ENCODE measurements around the gene ACTL7B. TPM values are rescaled to one million over a fixed set of nuclear protein-coding genes. Genes with fewer than 3 reads are reported as not detected.
"Not testable (repeated sequence)": the region's sequence is repeated elsewhere in the genome, so short reads cannot be mapped to it uniquely, and the experiment has no call there.

ACTL7B gene
- total RNA-seq, 2 donors from 2014 or later: 0.12 to 0.31 TPM

GRCh38 chr9:108861997-108862396 is 6.2 kb upstream of the ACTL7B start, which contains the start of gene ACTL7A:
Gene ACTL7A, plus strand, starts transcription at chr9:108862266. Its CDS starts 57 bp downstream, at chr9:108862323.
- no peak for DNase-seq
- no peak within 1 kb of the TSS for H3K27ac Mint-ChIP-seq
- H3K36me3 Mint-ChIP-seq (ENCODE audit: low read depth): no peaks in the 10 kb centered on the region
- ATAC-seq: no peak
- H3K4me3 Mint-ChIP-seq: no peak within 1 kb of the TSS
- H3K9me3 ChIP-seq (ENCODE audit: control insufficient read depth, low read length, poor library complexity, severe bottlenecking): no peaks in the 10 kb centered on the region
- no peaks in the 10 kb centered on the region for H3K27me3 Mint-ChIP-seq
- peaks cover 2% of the 10 kb centered on the region for H3K4me1 Mint-ChIP-seq

GRCh38 chr9:108861464-108861863 is 5.7 kb upstream of the ACTL7B start:
- Mint-ChIP-seq H3K4me1 (peaks cover 2% of the 10 kb centered on the region), H3K4me3 (no peak overlapping the region), H3K27me3 (no peaks in the 10 kb centered on the region), H3K36me3 (ENCODE audit: low read depth) (no peaks in the 10 kb centered on the region), H3K27ac (no peak overlapping the region)
- no peak for DNase-seq
- ATAC-seq: no peak
- no peaks in the 10 kb centered on the region for H3K9me3 ChIP-seq (ENCODE audit: control insufficient read depth, low read length, poor library complexity, severe bottlenecking)

GRCh38 chr9:108860764-108861163 is 5.0 kb upstream of the ACTL7B start:
- ATAC-seq (no peak), DNase-seq (no peak)
- H3K27me3 Mint-ChIP-seq: no peaks in the 10 kb centered on the region
- no peaks in the 10 kb centered on the region for H3K36me3 Mint-ChIP-seq (ENCODE audit: low read depth)
- no peak overlapping the region for H3K4me3 Mint-ChIP-seq
- H3K27ac Mint-ChIP-seq: no peak overlapping the region
- H3K4me1 Mint-ChIP-seq: peaks cover 2% of the 10 kb centered on the region
- no peaks in the 10 kb centered on the region for H3K9me3 ChIP-seq (ENCODE audit: control insufficient read depth, low read length, poor library complexity, severe bottlenecking)

- no peaks in the 10 kb centered on the region for H3K9me3 ChIP-seq (ENCODE audit: control insufficient read depth, low read length, poor library complexity, severe bottlenecking)
- ATAC-seq (no peak), DNase-seq (no peak)
- Mint-ChIP-seq H3K27me3 (no peaks in the 10 kb centered on the region), H3K4me1 (no peaks in the 10 kb centered on the region), H3K27ac (no peak overlapping the region), H3K4me3 (no peak overlapping the region), H3K36me3 (ENCODE audit: low read depth) (no peaks in the 10 kb centered on the region)
Observed at GRCh38 chr9:108860354-108860753, 4.6 kb upstream of the ACTL7B start.

- H3K36me3 Mint-ChIP-seq (ENCODE audit: low read depth): no peaks in the 10 kb centered on the region
- no peak for ATAC-seq
Observed at GRCh38 chr9:108859459-108860114, 3.8 kb upstream of the ACTL7B start.

GRCh38 chr9:108857572-108857971 is 1.8 kb upstream of the ACTL7B start:
- no peak overlapping the region for H3K27ac Mint-ChIP-seq
- H3K27me3 Mint-ChIP-seq: peaks cover 11% of the 10 kb centered on the region
- no peaks in the 10 kb centered on the region for H3K36me3 Mint-ChIP-seq (ENCODE audit: low read depth)
- H3K9me3 ChIP-seq (ENCODE audit: control insufficient read depth, low read length, poor library complexity, severe bottlenecking): no peaks in the 10 kb centered on the region
- no peak overlapping the region for H3K4me3 Mint-ChIP-seq
- H3K4me1 Mint-ChIP-seq: no peaks in the 10 kb centered on the region
- ATAC-seq (no peak), DNase-seq (no peak)

More at GRCh38 chr9:108859459-108860114, 3.8 kb upstream of the ACTL7B start:
- no peak for DNase-seq
- H3K4me3 Mint-ChIP-seq: no peak overlapping the region
- no peaks in the 10 kb centered on the region for H3K9me3 ChIP-seq (ENCODE audit: control insufficient read depth, low read length, poor library complexity, severe bottlenecking)
- no peak overlapping the region for H3K27ac Mint-ChIP-seq
- H3K4me1 Mint-ChIP-seq: no peaks in the 10 kb centered on the region
- no peaks in the 10 kb centered on the region for H3K27me3 Mint-ChIP-seq

- DNase-seq (no peak), ATAC-seq (no peak)
- Mint-ChIP-seq H3K36me3 (ENCODE audit: low read depth) (no peaks in the 10 kb centered on the region), H3K27ac (no peak overlapping the region), H3K4me3 (no peak overlapping the region), H3K27me3 (peaks cover 24% of the 10 kb centered on the region), H3K4me1 (no peaks in the 10 kb centered on the region)
- H3K9me3 ChIP-seq (ENCODE audit: control insufficient read depth, low read length, poor library complexity, severe bottlenecking): no peaks in the 10 kb centered on the region
Observed at GRCh38 chr9:108855529-108855886, 278 bp downstream of the ACTL7B start.

- Mint-ChIP-seq H3K4me1 (no peaks in the 10 kb centered on the region), H3K36me3 (ENCODE audit: low read depth) (no peaks in the 10 kb centered on the region), H3K27me3 (peaks cover 24% of the 10 kb centered on the region), H3K4me3 (no peak overlapping the region), H3K27ac (no peak overlapping the region)
- no peak for ATAC-seq
- no peak for DNase-seq
- no peaks in the 10 kb centered on the region for H3K9me3 ChIP-seq (ENCODE audit: control insufficient read depth, low read length, poor library complexity, severe bottlenecking)
Observed at GRCh38 chr9:108854641-108855528, 901 bp downstream of the ACTL7B start.

GRCh38 chr9:108854094-108854493 is 1.7 kb downstream of the ACTL7B start:
- no peak overlapping the region for H3K4me3 Mint-ChIP-seq
- H3K4me1 Mint-ChIP-seq: no peaks in the 10 kb centered on the region
- H3K36me3 Mint-ChIP-seq (ENCODE audit: low read depth): no peaks in the 10 kb centered on the region
- no peak for ATAC-seq
- DNase-seq: no peak
- peaks cover 24% of the 10 kb centered on the region for H3K27me3 Mint-ChIP-seq
- H3K27ac Mint-ChIP-seq: no peak overlapping the region
- no peaks in the 10 kb centered on the region for H3K9me3 ChIP-seq (ENCODE audit: control insufficient read depth, low read length, poor library complexity, severe bottlenecking)

GRCh38 chr9:108852079-108852478 is 3.7 kb downstream of the ACTL7B start:
- no peak overlapping the region for H3K27ac Mint-ChIP-seq
- ATAC-seq: no peak

GRCh38 chr9:108851138-108851537 is 4.6 kb downstream of the ACTL7B start:
- Mint-ChIP-seq H3K4me3 (no peak overlapping the region), H3K36me3 (ENCODE audit: low read depth) (no peaks in the 10 kb centered on the region), H3K4me1 (no peaks in the 10 kb centered on the region), H3K27ac (no peak overlapping the region), H3K27me3 (peaks cover 35% of the 10 kb centered on the region)
- no peaks in the 10 kb centered on the region for H3K9me3 ChIP-seq (ENCODE audit: control insufficient read depth, low read length, poor library complexity, severe bottlenecking)
- ATAC-seq (no peak), DNase-seq (no peak)

More at GRCh38 chr9:108852079-108852478, 3.7 kb downstream of the ACTL7B start:
- Mint-ChIP-seq H3K4me1 (no peaks in the 10 kb centered on the region), H3K36me3 (ENCODE audit: low read depth) (no peaks in the 10 kb centered on the region), H3K4me3 (no peak overlapping the region), H3K27me3 (peaks cover 35% of the 10 kb centered on the region)
- H3K9me3 ChIP-seq (ENCODE audit: control insufficient read depth, low read length, poor library complexity, severe bottlenecking): no peaks in the 10 kb centered on the region
- DNase-seq: no peak

GRCh38 chr9:108850293-108850897 is 5.4 kb downstream of the ACTL7B start:
- no peak overlapping the region for H3K4me3 Mint-ChIP-seq
- no peak overlapping the region for H3K27ac Mint-ChIP-seq
- H3K36me3 Mint-ChIP-seq (ENCODE audit: low read depth): no peaks in the 10 kb centered on the region
- H3K4me1 Mint-ChIP-seq: no peaks in the 10 kb centered on the region
- H3K27me3 Mint-ChIP-seq: peaks cover 35% of the 10 kb centered on the region
- DNase-seq (no peak), ATAC-seq (no peak)
- H3K9me3 ChIP-seq (ENCODE audit: control insufficient read depth, low read length, poor library complexity, severe bottlenecking): no peaks in the 10 kb centered on the region

- peaks cover 28% of the 10 kb centered on the region for H3K27me3 Mint-ChIP-seq
- H3K27ac Mint-ChIP-seq; H3K9me3 ChIP-seq (ENCODE audit: control insufficient read depth, low read length, poor library complexity, severe bottlenecking); H3K4me3 Mint-ChIP-seq; H3K36me3 Mint-ChIP-seq (ENCODE audit: low read depth); ATAC-seq; H3K4me1 Mint-ChIP-seq; DNase-seq: not testable (repeated sequence)
Observed at GRCh38 chr9:108848296-108848695, 7.5 kb downstream of the ACTL7B start.
